HUES6 (cell line): ENCODE results near the gene PHKB.
A peak's percentile ranks its signal among the peaks of the same experiment; 100 is the strongest.
"Not testable (repeated sequence)": the region's sequence is repeated elsewhere in the genome, so short reads cannot be mapped to it uniquely, and the experiment has no call there.

Experiments used
- H3K27ac ChIP-seq: 2 replicates; pipeline ENCODE4 v1.7.0; 2013; ENCODE audit warnings: low read depth, mild to moderate bottlenecking, low read length, inconsistent platforms
- H3K27me3 ChIP-seq: 2 replicates; pipeline ENCODE4 v1.6.1; 2013; ENCODE audit warnings: low read length; ENCODE audit not compliant: control insufficient read depth, insufficient read depth
- H3K36me3 ChIP-seq: 2 replicates; pipeline ENCODE4 v1.6.1; 2013; ENCODE audit warnings: low read length; ENCODE audit not compliant: control insufficient read depth, insufficient read depth
- H3K4me1 ChIP-seq: 2 replicates; pipeline ENCODE4 v1.6.1; 2013; ENCODE audit warnings: low read length; ENCODE audit not compliant: control insufficient read depth, insufficient read depth
- H3K4me3 ChIP-seq: 2 replicates; pipeline ENCODE4 v1.5.1; 2013; ENCODE audit warnings: low read depth, low read length
- H3K9ac ChIP-seq: one replicate; pipeline ENCODE4 v1.6.1; 2013; ENCODE audit warnings: mild to moderate bottlenecking, low read length
- H3K9me3 ChIP-seq: 2 replicates; pipeline ENCODE4 v1.6.1; 2013; ENCODE audit warnings: low read depth, low read length; ENCODE audit not compliant: control insufficient read depth, insufficient read depth

Gene PHKB

GRCh38 chr16:47449788-47450187 lies 11.3 kb upstream of the PHKB start:
- Histone ChIP-seq H3K9me3 (no peaks in the 10 kb centered on the region), H3K27me3 (no peaks in the 10 kb centered on the region), H3K9ac (no peak overlapping the region), H3K4me1 (no peaks in the 10 kb centered on the region), H3K27ac (no peak overlapping the region), H3K4me3 (no peak overlapping the region), H3K36me3 (peaks cover 51% of the 10 kb centered on the region)

DNA sequence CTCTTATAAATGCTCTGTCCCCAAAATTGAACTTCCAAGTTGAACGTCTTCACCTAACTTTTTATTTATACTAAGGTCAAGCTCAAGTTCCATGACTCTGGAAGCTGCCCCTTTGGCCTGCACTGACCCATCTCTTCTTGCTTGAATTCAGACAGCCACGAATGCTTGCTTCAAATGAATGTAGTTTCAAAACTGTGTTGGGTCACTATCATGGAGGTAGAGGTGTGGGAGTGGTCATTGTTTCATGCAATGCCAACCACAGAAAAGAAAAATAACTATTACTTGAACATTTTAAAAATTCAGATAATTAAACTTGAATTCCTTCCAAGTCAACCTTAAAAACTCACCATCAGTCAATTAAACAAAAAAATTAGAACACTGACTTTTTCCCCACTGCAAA lies 2.8 kb upstream of the PHKB start:
- no peaks in the 10 kb centered on the region for H3K27me3 ChIP-seq
- peaks cover 10% of the 10 kb centered on the region; the same call in 1 of the 2 replicates for H3K4me1 ChIP-seq
- no peaks in the 10 kb centered on the region for H3K9me3 ChIP-seq
- peaks cover 20% of the 10 kb centered on the region for H3K36me3 ChIP-seq
- no peak overlapping the region for H3K4me3 ChIP-seq
- H3K27ac ChIP-seq = no peak overlapping the region
- H3K9ac ChIP-seq = no peak overlapping the region

DNA sequence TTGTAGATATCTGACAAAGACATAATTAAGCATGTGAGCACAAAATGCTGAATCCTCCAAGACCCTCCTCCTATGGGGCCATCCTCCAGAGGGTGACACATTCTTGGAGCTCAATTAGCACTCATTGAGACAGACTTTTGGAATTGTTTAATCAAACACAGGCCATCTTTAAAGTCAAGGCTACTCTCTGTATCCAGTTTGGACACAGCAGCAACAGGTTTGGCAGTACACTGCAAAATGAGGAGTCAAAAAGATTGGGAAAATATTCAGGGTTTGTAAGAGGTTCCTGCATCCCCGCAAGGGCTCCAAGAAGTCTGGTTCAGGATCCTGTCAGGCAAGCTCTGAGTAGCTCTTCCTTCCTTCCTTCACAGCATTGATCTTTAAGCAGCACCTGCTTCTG lies 1.5 kb upstream of the PHKB start:
- Histone ChIP-seq H3K27ac (no peak overlapping the region), H3K9ac (no peak overlapping the region), H3K9me3 (no peaks in the 10 kb centered on the region), H3K27me3 (no peaks in the 10 kb centered on the region), H3K36me3 (peaks cover 10% of the 10 kb centered on the region), H3K4me3 (peak overlapping the region; percentile 99), H3K4me1 (peaks cover 22% of the 10 kb centered on the region)

DNA sequence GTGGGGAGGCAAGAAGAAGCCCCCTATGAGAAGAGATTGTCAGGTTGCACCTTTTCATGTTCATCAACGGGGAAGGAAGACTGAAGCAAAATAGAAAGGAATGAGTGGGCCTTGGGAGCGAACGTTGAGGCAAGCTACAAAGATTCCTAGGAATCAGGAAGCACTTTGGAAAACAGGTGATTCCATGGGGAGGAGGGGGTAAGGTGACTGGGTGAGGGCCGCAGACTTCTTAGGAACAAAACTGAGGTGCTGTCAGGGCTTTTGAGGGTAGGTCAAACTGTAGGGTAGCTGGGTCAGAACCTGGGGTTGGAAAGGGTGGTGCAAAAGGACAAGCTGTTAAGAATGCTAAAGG lies 796 bp upstream of the PHKB start:
- peak overlapping the region; percentile 99 for H3K9ac ChIP-seq
- H3K9me3 ChIP-seq = no peaks in the 10 kb centered on the region
- no peaks in the 10 kb centered on the region for H3K27me3 ChIP-seq
- peak overlapping the region; percentile 99 for H3K4me3 ChIP-seq
- peak overlapping the region; percentile 100; the same call in 1 of the 2 replicates for H3K27ac ChIP-seq
- H3K4me1 ChIP-seq = peaks cover 23% of the 10 kb centered on the region
- peaks cover 8% of the 10 kb centered on the region for H3K36me3 ChIP-seq

DNA sequence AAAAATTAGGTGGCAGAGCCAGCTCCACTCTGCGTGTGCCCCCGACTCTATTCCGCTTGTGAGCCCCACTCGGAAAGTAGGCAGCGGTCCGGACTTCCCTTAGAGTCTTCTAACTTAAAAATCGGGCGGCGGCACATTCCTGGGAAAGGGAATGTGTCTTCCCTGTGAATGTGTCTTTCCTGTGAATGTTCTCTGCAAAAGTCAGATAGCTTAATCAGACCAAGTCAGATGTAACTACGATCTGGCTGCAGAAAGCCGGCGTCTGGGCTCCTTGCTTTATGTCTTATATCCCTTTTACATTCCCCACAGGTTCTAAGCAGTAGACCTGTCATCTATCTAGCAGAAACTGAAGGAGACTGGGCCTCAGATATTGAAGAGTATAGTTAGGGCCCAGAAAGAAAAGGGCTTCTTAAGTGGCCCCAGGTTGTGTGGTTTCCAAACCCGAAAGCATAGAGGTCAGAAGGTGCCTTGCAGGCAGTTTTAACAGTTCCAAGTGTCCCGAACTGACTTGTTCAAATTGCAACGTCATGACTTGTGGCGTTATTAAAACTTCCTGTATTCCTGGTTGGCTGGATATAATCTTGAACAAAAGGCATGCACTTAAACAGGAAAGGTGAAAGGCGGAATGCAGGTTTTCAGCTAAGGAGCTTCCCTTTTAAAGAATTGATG lies 601 bp downstream of the PHKB start:
- Histone ChIP-seq H3K4me3 (peak overlapping the region; percentile 99), H3K9ac (peak overlapping the region; percentile 99), H3K27me3 (no peaks in the 10 kb centered on the region), H3K36me3 (peaks cover 8% of the 10 kb centered on the region), H3K9me3 (no peaks in the 10 kb centered on the region), H3K4me1 (peaks cover 23% of the 10 kb centered on the region), H3K27ac (peak overlapping the region; percentile 100)

GRCh38 chr16:47463771-47464624 lies 2.9 kb downstream of the PHKB start:
- H3K27me3 ChIP-seq = no peaks in the 10 kb centered on the region
- H3K4me3 ChIP-seq = no peak overlapping the region
- H3K9me3 ChIP-seq = no peaks in the 10 kb centered on the region
- peaks cover 26% of the 10 kb centered on the region for H3K4me1 ChIP-seq
- no peaks in the 10 kb centered on the region; the same call in 1 of the 2 replicates for H3K36me3 ChIP-seq
- H3K27ac ChIP-seq = no peak overlapping the region
- no peak overlapping the region for H3K9ac ChIP-seq

GRCh38 chr16:47465919-47466630 lies 4.9 kb downstream of the PHKB start:
- H3K27ac ChIP-seq = no peak overlapping the region
- H3K4me1 ChIP-seq = peaks cover 16% of the 10 kb centered on the region
- H3K9ac ChIP-seq = no peak overlapping the region

GRCh38 chr16:47467501-47467900 lies 6.4 kb downstream of the PHKB start:
- H3K36me3 ChIP-seq = no peaks in the 10 kb centered on the region
- peaks cover 16% of the 10 kb centered on the region for H3K4me1 ChIP-seq

More at GRCh38 chr16:47465919-47466630, 4.9 kb downstream of the PHKB start:
- H3K4me3 ChIP-seq = no peak overlapping the region
- no peaks in the 10 kb centered on the region for H3K36me3 ChIP-seq
- H3K9me3 ChIP-seq = no peaks in the 10 kb centered on the region
- H3K27me3 ChIP-seq = no peaks in the 10 kb centered on the region

DNA sequence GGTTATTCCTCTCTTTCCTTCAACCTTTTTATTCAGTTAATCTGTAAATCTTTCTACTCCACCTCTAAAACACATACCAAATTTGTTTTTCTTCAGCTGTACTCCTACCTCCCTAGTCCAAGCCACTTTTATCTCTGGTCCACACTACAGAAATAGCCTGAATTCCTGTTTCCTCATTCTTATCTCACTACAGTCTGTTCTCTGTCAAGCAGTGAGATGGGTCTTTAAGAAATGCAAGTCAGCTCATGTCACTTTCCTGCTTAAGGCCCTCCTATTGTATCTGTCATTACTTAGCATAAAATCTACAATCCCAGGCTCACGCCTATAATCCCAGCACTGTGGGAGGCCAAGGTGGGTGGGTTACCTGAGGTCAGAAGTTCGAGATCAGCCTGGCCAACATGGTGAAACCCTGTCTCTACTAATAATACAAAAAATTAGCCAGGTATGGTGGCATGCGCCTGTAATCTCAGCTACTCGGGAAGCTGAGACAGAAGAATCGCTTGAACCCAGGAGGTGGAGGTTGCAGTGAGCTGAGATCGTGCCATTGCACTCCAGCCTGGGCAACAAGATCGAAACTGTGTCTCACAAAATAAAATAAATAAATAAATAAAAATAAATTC lies 7.0 kb downstream of the PHKB start:
- not testable (repeated sequence) for H3K9me3 ChIP-seq, H3K4me3 ChIP-seq, H3K27ac ChIP-seq, H3K36me3 ChIP-seq, H3K27me3 ChIP-seq, H3K9ac ChIP-seq
- H3K4me1 ChIP-seq = peaks cover 16% of the 10 kb centered on the region

More at GRCh38 chr16:47467501-47467900, 6.4 kb downstream of the PHKB start:
- no peak overlapping the region for H3K4me3 ChIP-seq
- no peak overlapping the region for H3K27ac ChIP-seq
- H3K9ac ChIP-seq = no peak overlapping the region
- no peaks in the 10 kb centered on the region for H3K27me3 ChIP-seq
- H3K9me3 ChIP-seq = no peaks in the 10 kb centered on the region

- Histone ChIP-seq H3K9me3 (no peaks in the 10 kb centered on the region), H3K36me3 (no peaks in the 10 kb centered on the region), H3K4me3 (no peak overlapping the region), H3K9ac (no peak overlapping the region), H3K27me3 (no peaks in the 10 kb centered on the region), H3K4me1 (peaks cover 8% of the 10 kb centered on the region), H3K27ac (no peak overlapping the region)
Measured at GRCh38 chr16:47469227-47469626, 8.1 kb downstream of the PHKB start.
